Vagina (tissue), 2 donors: ENCODE data around the gene RALGDS. TPM values are rescaled to one million over a fixed set of nuclear protein-coding genes. Genes with fewer than 3 reads are reported as not detected.

ENCODE experiments used
- DNase-seq, 2 donors: peaks; one replicate each; pipeline ENCODE4 v3.0.0-alpha.2; 2017; ENCODE audit errors: extremely low spot score in 2 of 2
- H3K27ac ChIP-seq: fragments of 200-600 bp; sonication (generic); one replicate; pipeline ENCODE4 v1.5.1; 2019
- H3K27me3 ChIP-seq: fragments of 200-600 bp; sonication (generic); one replicate; pipeline ENCODE4 v1.5.1; 2019
- H3K36me3 ChIP-seq, 2 donors: fragments of 200-600 bp; sonication (generic); one replicate each; pipeline ENCODE4 v1.5.1; 2017 to 2019
- H3K4me1 ChIP-seq: fragments of 200-600 bp; sonication (generic); one replicate; pipeline ENCODE4 v1.5.1; 2019
- H3K4me3 ChIP-seq, 2 donors: fragments of 200-600 bp; sonication (generic); 1 replicate in 1 of 2; 2 replicates in 1 of 2; pipeline ENCODE4 v1.5.1; 2016 to 2019
- H3K9me3 ChIP-seq: fragments of 200-600 bp; sonication (generic); one replicate; pipeline ENCODE4 v1.5.1; 2019
- CTCF ChIP-seq, 3 experiments: fragments of 450-650 bp in 2 of 3; fragments of 200-600 bp in 1 of 3; sonication (generic) in 1 of 3; IDR thresholded peaks; one replicate each; pipeline ENCODE4 v1.5.1; 2017 to 2019; ENCODE audit warnings: antibody characterized with exemption in 3 of 3, mild to moderate bottlenecking in 2 of 3, moderate library complexity in 2 of 3
- POLR2A ChIP-seq, 2 donors: fragments of 450-650 bp; IDR thresholded peaks; one replicate each; pipeline ENCODE4 v1.6.1; 2017; ENCODE audit warnings: antibody characterized with exemption in 2 of 2, mild to moderate bottlenecking in 2 of 2, moderate library complexity in 2 of 2
- POLR2AphosphoS5 ChIP-seq, 2 donors: sonication (generic); formaldehyde crosslinking; IDR thresholded peaks; one replicate each; pipeline ENCODE4 v1.9.0; 2017; ENCODE audit warnings: antibody characterized with exemption in 2 of 2, mild to moderate bottlenecking in 2 of 2, low read depth in 1 of 2; ENCODE audit not compliant: insufficient read depth in 1 of 2
- intact Hi-C: fragments of 100-400 bp; cut with DNase I; formaldehyde crosslinking; loops from one replicate; pipeline ENCODE4 v1.15.1; 2023
- total RNA-seq: library from RNA; depleted of rRNA; stranded (reverse); fragments of >200 nt; gene quantifications from one replicate; pipeline ENCODE4 v1.2.3, GENCODE V29; 2016

Gene RALGDS
- total RNA-seq, 1 donor from 2014 or later, result 85.0 TPM

GRCh38 chr9:133101356-133102189, 19.5 kb downstream of the RALGDS start:
- DNase-seq, result no peak
- H3K27ac ChIP-seq, result no peak overlapping the region
- H3K4me1 ChIP-seq, result peaks cover 8% of the 10 kb centered on the region
- H3K4me3 ChIP-seq, result no peak overlapping the region
- H3K27me3 ChIP-seq, result no peaks in the 10 kb centered on the region
- intact Hi-C loops, result no loop called here
- H3K36me3 ChIP-seq, result peaks cover 12 to 96% of the 10 kb centered on the region in 2 donors
- H3K9me3 ChIP-seq, result no peaks in the 10 kb centered on the region
- TF ChIP-seq POLR2AphosphoS5 (IDR thresholded peaks at IDR 0.05; ENCODE audit: insufficient read depth in 1 of 2, low read depth in 1 of 2), result no peak
- TF ChIP-seq POLR2A (IDR thresholded peaks at IDR 0.05), result no peak
- no peak for TF ChIP-seq CTCF (IDR thresholded peaks at IDR 0.05)

GRCh38 chr9:133100506-133101355, 20.3 kb downstream of the RALGDS start:
- TF ChIP-seq POLR2AphosphoS5 (IDR thresholded peaks at IDR 0.05; ENCODE audit: insufficient read depth in 1 of 2, low read depth in 1 of 2), result no peak
- no peak for TF ChIP-seq POLR2A (IDR thresholded peaks at IDR 0.05)
- no peak for TF ChIP-seq CTCF (IDR thresholded peaks at IDR 0.05)
- Histone ChIP-seq H3K27ac (no peak overlapping the region), H3K36me3 (peaks cover 12 to 91% of the 10 kb centered on the region in 2 donors), H3K4me1 (peaks cover 8% of the 10 kb centered on the region), H3K4me3 (no peak overlapping the region), H3K9me3 (no peaks in the 10 kb centered on the region), H3K27me3 (no peaks in the 10 kb centered on the region)
- DNase-seq, result peak in 1 of 2 donors; percentile 82
- intact Hi-C loops, result no loop called here

- Histone ChIP-seq H3K4me1 (peaks cover 8% of the 10 kb centered on the region), H3K9me3 (no peaks in the 10 kb centered on the region), H3K27ac (no peak overlapping the region), H3K36me3 (peaks cover 12 to 84% of the 10 kb centered on the region in 2 donors), H3K4me3 (no peak overlapping the region), H3K27me3 (no peaks in the 10 kb centered on the region)
- TF ChIP-seq POLR2A (IDR thresholded peaks at IDR 0.05) (no peak), POLR2AphosphoS5 (IDR thresholded peaks at IDR 0.05; ENCODE audit: insufficient read depth in 1 of 2, low read depth in 1 of 2) (no peak), CTCF (IDR thresholded peaks at IDR 0.05) (no peak)
- intact Hi-C loops, result no loop called here
- no peak for DNase-seq
Observed at GRCh38 chr9:133099726-133100505, 21.1 kb downstream of the RALGDS start.

- Histone ChIP-seq H3K36me3 (peaks cover 12 to 73% of the 10 kb centered on the region in 2 donors), H3K27ac (no peak overlapping the region), H3K4me1 (peaks cover 6% of the 10 kb centered on the region), H3K27me3 (no peaks in the 10 kb centered on the region), H3K9me3 (no peaks in the 10 kb centered on the region), H3K4me3 (no peak overlapping the region)
- intact Hi-C loops, result no loop called here
- no peak for TF ChIP-seq CTCF (IDR thresholded peaks at IDR 0.05)
- no peak for TF ChIP-seq POLR2AphosphoS5 (IDR thresholded peaks at IDR 0.05; ENCODE audit: insufficient read depth in 1 of 2, low read depth in 1 of 2)
- no peak for TF ChIP-seq POLR2A (IDR thresholded peaks at IDR 0.05)
- DNase-seq, result no peak
Observed at GRCh38 chr9:133098871-133099270, 22.2 kb downstream of the RALGDS start.
